Measurements from ENCODE around the gene IL2RA. TPM values are rescaled to one million over a fixed set of nuclear protein-coding genes. Genes with fewer than 3 reads are reported as not detected.

The IL2RA gene
- total RNA-seq, 4 donors from 2014 or later = 0.70 to 3.8 (median 3.0) TPM; not detected in 1

DNA sequence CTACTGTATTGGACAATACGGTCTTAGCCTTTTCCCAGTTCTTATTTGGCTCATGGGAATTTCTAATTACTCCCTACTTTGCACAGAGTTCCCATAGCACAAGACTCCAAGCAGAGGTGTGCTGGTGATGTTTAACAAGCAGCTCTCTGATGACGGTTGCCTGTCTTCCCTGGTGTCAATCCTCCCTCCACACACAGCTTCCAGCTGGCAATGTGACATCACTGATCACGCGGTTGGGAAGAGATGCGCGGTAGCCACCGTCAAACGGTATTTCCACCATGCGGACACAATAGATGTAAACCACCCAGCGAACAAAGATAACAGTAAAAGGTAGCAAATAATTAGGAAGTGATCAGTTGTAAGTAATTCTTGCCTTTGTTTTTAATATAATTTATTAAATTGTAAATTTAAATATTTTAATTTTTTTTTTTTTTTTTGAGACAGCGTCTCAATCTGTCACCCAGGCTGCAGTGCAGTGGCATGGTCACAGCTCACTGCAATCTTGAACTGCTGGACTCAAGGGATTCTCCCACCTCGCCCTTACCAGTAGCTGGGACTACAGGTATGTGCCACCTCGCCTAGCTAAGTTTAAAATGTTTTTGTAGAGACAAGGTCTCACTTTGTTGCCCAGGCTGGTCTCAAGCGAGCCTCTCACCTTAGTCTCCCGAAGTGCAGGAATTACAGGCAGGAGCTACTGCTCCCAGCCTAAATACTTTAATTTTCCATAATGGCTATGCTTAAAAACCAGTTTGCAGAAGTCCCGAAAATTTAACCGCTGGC is 48.6 kb downstream of the IL2RA start:
- Histone ChIP-seq H3K27ac (peak overlapping the region in 1 of 4 donors; percentile 31), H3K36me3 (no peaks in the 10 kb centered on the region), H3K27me3 (no peaks in the 10 kb centered on the region), H3K9me3 (no peaks in the 10 kb centered on the region), H3K4me1 (peaks cover 0 to 31% (median 4%) of the 10 kb centered on the region in 3 donors), H3K4me3 (no peak overlapping the region)
- intact Hi-C loops (cut with DNase I) = no loop called here
- DNase-seq = no peak
- TF ChIP-seq, protein P1, sequence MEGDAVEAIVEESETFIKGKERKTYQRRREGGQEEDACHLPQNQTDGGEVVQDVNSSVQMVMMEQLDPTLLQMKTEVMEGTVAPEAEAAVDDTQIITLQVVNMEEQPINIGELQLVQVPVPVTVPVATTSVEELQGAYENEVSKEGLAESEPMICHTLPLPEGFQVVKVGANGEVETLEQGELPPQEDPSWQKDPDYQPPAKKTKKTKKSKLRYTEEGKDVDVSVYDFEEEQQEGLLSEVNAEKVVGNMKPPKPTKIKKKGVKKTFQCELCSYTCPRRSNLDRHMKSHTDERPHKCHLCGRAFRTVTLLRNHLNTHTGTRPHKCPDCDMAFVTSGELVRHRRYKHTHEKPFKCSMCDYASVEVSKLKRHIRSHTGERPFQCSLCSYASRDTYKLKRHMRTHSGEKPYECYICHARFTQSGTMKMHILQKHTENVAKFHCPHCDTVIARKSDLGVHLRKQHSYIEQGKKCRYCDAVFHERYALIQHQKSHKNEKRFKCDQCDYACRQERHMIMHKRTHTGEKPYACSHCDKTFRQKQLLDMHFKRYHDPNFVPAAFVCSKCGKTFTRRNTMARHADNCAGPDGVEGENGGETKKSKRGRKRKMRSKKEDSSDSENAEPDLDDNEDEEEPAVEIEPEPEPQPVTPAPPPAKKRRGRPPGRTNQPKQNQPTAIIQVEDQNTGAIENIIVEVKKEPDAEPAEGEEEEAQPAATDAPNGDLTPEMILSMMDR (IDR thresholded peaks at IDR 0.05) = no peak
- TF ChIP-seq POLR2A (IDR thresholded peaks at IDR 0.05) = no peak
- WGBS, 2 donors = 74 to 77% methylated on average over 15 to 17 of the region's 17 CpGs

DNA sequence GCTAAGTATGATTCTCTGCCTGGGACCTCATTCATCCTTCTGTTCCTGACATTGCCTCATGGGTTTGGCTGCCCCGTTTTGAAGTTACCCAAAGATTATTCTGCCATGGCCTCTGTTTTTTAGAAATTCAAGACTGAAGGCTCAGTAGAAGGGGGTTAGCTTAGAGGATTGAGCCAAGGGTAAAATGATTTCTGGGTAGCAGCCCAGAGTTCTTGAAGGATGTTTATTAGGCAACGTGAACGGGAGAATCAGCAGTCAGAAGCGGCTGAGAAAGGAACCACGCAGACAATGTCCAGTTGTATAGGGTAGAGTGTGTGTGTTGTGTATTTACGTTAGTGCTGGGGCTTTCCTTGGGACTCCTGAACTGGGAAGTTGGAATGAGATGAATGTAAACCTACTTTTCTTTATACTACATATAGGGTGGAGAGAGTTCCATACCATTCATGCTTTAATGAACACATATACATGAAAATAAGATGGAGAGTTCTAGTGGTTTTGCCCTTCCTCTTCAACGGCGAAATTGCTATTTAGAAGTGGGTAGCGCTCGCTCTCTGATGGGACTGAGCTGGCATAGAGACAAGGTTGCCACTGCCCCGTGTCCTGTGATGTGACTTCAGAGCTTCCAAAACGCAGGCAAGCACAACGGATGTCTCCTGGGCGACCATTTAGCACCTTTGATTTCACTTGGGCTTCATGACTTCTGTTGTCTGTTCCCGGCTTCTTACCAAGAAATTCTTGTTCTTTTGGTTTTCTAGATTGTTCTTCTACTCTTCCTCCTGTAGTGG is 49.9 kb downstream of the IL2RA start:
- no peaks in the 10 kb centered on the region for H3K27me3 ChIP-seq
- TF ChIP-seq, protein P1 (IDR thresholded peaks at IDR 0.05) = no peak
- TF ChIP-seq POLR2A (IDR thresholded peaks at IDR 0.05) = no peak
- peaks cover 0 to 29% (median 3%) of the 10 kb centered on the region in 3 donors for H3K4me1 ChIP-seq
- 83 to 85% methylated on average over 15 of the region's 15 CpGs for WGBS, 2 donors
- no peaks in the 10 kb centered on the region for H3K36me3 ChIP-seq
- DNase-seq = no peak
- intact Hi-C loops (cut with DNase I) = no loop called here
- H3K27ac ChIP-seq = no peak overlapping the region
- H3K9me3 ChIP-seq = peaks cover 0 to 7% (median 3%) of the 10 kb centered on the region in 3 donors
- no peak overlapping the region for H3K4me3 ChIP-seq

DNA sequence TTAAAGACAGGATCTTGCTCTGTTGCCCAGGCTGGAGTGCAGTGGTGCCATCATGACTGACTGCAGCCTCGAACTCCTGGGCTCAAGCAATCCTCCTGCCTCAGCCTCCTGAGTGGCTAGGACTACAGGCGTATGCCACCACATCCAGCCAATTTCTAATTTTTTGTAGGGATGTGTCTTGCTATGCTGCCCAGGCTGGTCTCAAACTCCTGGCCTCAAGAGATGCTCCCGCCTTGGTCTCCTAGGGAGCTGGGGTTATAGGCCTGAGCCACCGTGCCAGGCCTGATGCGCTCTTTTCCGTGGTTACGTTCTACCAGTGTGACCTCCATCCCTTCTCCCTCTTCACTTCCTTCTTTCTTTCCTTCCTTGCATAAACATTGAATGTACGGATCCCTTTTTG is 50.6 kb downstream of the IL2RA start:
- Histone ChIP-seq H3K36me3 (no peaks in the 10 kb centered on the region), H3K27ac (no peak overlapping the region), H3K4me3 (no peak overlapping the region), H3K27me3 (no peaks in the 10 kb centered on the region), H3K9me3 (peaks cover 0 to 12% (median 6%) of the 10 kb centered on the region in 3 donors), H3K4me1 (peaks cover 0 to 29% (median 3%) of the 10 kb centered on the region in 3 donors)
- intact Hi-C loops (cut with DNase I) = no loop called here
- WGBS, 2 donors = 89 to 90% methylated on average over 8 of the region's 8 CpGs
- DNase-seq = no peak
- TF ChIP-seq POLR2A (IDR thresholded peaks at IDR 0.05) = no peak
- TF ChIP-seq, protein P1 (IDR thresholded peaks at IDR 0.05) = no peak

DNA sequence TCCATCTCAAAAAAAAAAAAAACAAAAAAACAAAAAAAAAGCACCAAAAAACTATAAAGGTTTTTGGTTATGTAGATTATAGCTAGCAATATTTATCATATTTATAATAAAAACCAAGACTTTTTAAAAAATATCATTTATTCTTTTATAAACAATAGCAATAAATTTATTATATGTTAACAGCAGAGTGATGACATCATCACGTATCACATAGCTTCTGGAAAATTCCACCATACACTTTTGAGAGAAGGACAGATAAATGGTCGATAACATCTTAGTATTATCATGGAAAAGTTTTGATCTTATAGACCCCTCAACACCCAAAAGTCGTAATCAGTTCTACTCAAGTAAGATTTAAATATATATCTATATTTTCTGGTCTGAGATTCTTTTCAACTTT is 51.6 kb downstream of the IL2RA start:
- TF ChIP-seq, protein P1 (IDR thresholded peaks at IDR 0.05) = no peak
- TF ChIP-seq POLR2A (IDR thresholded peaks at IDR 0.05) = no peak
- WGBS, 2 donors = 87% methylated on average over 3 of the region's 3 CpGs
- Histone ChIP-seq H3K27ac (no peak overlapping the region), H3K27me3 (no peaks in the 10 kb centered on the region), H3K4me1 (peaks cover 0 to 29% (median 3%) of the 10 kb centered on the region in 3 donors), H3K36me3 (no peaks in the 10 kb centered on the region), H3K9me3 (peaks cover 0 to 12% (median 6%) of the 10 kb centered on the region in 3 donors), H3K4me3 (no peak overlapping the region)
- intact Hi-C loops (cut with DNase I) = no loop called here
- no peak for DNase-seq

DNA sequence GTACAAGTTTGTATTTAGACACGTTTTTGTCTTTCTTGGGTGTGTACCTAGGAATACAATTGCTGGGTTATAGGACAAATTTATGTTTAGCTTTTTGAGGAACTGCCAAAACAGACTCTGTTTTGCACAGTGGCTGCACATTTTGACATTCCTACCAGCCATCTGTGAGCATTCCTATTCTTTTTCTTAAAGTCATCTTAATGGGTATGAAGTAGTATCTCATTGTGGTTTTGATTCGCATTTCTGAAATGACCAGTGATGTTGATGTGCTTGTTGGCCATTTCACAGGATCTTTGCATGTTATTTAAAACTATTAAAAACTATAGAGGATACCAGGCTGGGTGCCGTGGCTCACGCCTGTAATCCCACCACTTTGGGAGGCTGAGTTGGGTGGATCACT is 52.2 kb downstream of the IL2RA start:
- DNase-seq = no peak
- Histone ChIP-seq H3K27ac (no peak overlapping the region), H3K4me3 (no peak overlapping the region), H3K36me3 (no peaks in the 10 kb centered on the region), H3K27me3 (no peaks in the 10 kb centered on the region), H3K4me1 (peaks cover 0 to 29% (median 3%) of the 10 kb centered on the region in 3 donors), H3K9me3 (peaks cover 0 to 12% (median 6%) of the 10 kb centered on the region in 3 donors)
- WGBS, 2 donors = 81 to 82% methylated on average over 4 of the region's 4 CpGs
- intact Hi-C loops (cut with DNase I) = no loop called here
- TF ChIP-seq, protein P1 (IDR thresholded peaks at IDR 0.05) = no peak
- no peak for TF ChIP-seq POLR2A (IDR thresholded peaks at IDR 0.05)
